Measurements from ENCODE around the gene GTF2IRD1. TPM values are rescaled to one million over a fixed set of nuclear protein-coding genes. Genes with fewer than 3 reads are reported as not detected.

GTF2IRD1 gene
- total and polyA plus RNA-seq, 9 of the 15 experiments (the other 6 are each of a cell fraction or from before 2014, with no cell fraction given) = 9.1 to 30.2 (median 14.0) TPM

GRCh38 chr7:74599244-74599643, 145.5 kb downstream of the GTF2IRD1 start (continued):
- TF ChIP-seq MAFK (IDR thresholded peaks at IDR 0.05; ENCODE audit: low read length) (no peak), ZFP91 (CRISPR knock-in tag; IDR thresholded peaks at IDR 0.05) (no peak)

- intact Hi-C loops (cut with micrococcal nuclease) (no loop called here), in situ Hi-C loops (cut with MboI) (no loop called here)
- ATAC-seq (no peak), DNase-seq (ENCODE audit: extremely low read depth in 1 of 4, low spot score in 3 of 4) (no peak), FAIRE-seq (no peak)
- 57% methylated on average over 7 of the region's 7 CpGs for WGBS (ENCODE audit: insufficient coverage, low coverage, missing lambda C conversion rate)
- TF ChIP-seq MYNN (IDR thresholded peaks at IDR 0.05) = no peak
- TF ChIP-seq MYNN (CRISPR knock-in tag; IDR thresholded peaks at IDR 0.05) = no peak
- no peak for TF ChIP-seq MED1 (CRISPR knock-in tag; IDR thresholded peaks at IDR 0.05; ENCODE audit: borderline replicate concordance)
- no peak overlapping the region for H3K4me2 ChIP-seq (ENCODE audit: insufficient read depth, low read length)
- ChIA-PET CTCF (ENCODE audit: low intra/inter-chr PET ratio) (no interaction called here), POLR2A (interaction anchor here (0.6 to 0.7 kb wide), 2 partner anchors 53 to 93 kb away, joined by 3 to 4 read pairs; partner anchors contain the start of gene GTF2I)
- H3K27me3 ChIP-seq (ENCODE audit: control insufficient read depth in 2 of 2, insufficient read depth in 2 of 2, low read length in 2 of 2) = no peaks in the 10 kb centered on the region
- H3K9me1 ChIP-seq (ENCODE audit: control insufficient read depth, insufficient read depth, low read length) = no peaks in the 10 kb centered on the region
- H3K4me3 ChIP-seq = no peak overlapping the region
- H3K4me1 ChIP-seq (replicated peaks in 1 of 2; ENCODE audit: control insufficient read depth in 2 of 2, insufficient read depth in 2 of 2, low read length in 2 of 2) = peaks cover 0 to 9% of the 10 kb centered on the region in 2 experiments; a peak in 1 of 5 replicates
- no peaks in the 10 kb centered on the region for H3K79me2 ChIP-seq (ENCODE audit: control insufficient read depth, insufficient read depth, low read length)
- H3K36me3 ChIP-seq (ENCODE audit: control insufficient read depth, insufficient read depth, low read length) = peaks cover 12% of the 10 kb centered on the region; the same call in 1 of the 3 replicates
- no peak overlapping the region for H3K27ac ChIP-seq (ENCODE audit: extremely low read depth, low read depth, low read length)
- peaks cover 6% of the 10 kb centered on the region; the same call in 1 of the 2 replicates for H4K20me1 ChIP-seq (replicated peaks; ENCODE audit: control insufficient read depth, insufficient read depth, low read length)
- no peak overlapping the region for H2AFZ ChIP-seq (ENCODE audit: low read depth, low read length)
- BruUV-seq (replicated peaks) = no TSS peak
- H3K9me3 ChIP-seq (replicated peaks; ENCODE audit: control insufficient read depth, insufficient read depth, low read depth, low read length) = no peaks in the 10 kb centered on the region
- H3K9ac ChIP-seq (ENCODE audit: insufficient read depth in 1 of 2, low read depth in 2 of 2, low read length in 2 of 2) = peak overlapping the region in 1 of 2 experiments; percentile 73; a peak in 1 of 4 replicates
These were observed 150.8 kb downstream of the GTF2IRD1 start for GRCh38 chr7:74604326-74605020.
